ENCODE data around the gene ZFAND3.

DNA sequence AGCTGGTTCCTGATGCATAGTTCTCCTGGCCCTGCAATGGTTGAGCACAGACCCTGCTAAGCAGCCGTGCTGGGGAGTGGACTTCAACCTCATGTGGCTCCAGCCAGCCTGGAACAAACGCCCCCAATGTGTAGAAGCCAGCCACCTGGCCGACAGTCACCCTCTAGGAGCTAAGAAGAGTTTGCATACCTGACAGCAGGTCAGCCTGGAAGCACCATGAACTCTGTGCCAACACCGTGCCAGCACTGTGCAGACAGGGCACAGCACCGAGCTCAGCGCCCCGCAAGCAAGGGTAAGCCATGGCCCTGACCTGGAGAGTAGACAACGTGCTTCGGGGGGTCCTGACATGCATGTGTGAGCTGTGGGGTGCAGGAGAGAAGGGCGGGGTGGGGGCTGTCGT is 356.3 kb downstream of the ZFAND3 start:
- TF ChIP-seq POLR2AphosphoS5 (IDR thresholded peaks at IDR 0.05; ENCODE audit: low read depth, low read length) (no peak), POLR2A (IDR thresholded peaks at IDR 0.05; ENCODE audit: low read depth, low read length) (no peak), TAF1 (IDR thresholded peaks at IDR 0.05; ENCODE audit: borderline replicate concordance, low read depth, low read length) (no peak)
